GM18907 (cell line): Measurements from ENCODE around the gene CHN2.
"Not testable (repeated sequence)": the region's sequence is repeated elsewhere in the genome, so short reads cannot be mapped to it uniquely, and the experiment has no call there.

Experiments
- ATAC-seq: cut with Tn5 transposase; IDR thresholded peaks from one replicate; pipeline ENCODE4 v1.9.1; 2021; ENCODE audit warnings: mild to moderate bottlenecking, moderate library complexity; ENCODE audit not compliant: unreplicated experiment

Gene CHN2

GRCh38 chr7:29185613-29186012 lies 9.0 kb upstream of the CHN2 start:
- no peak for ATAC-seq

GRCh38 chr7:29189743-29190201 lies 4.8 kb upstream of the CHN2 start:
- ATAC-seq, result no peak

GRCh38 chr7:29190349-29191045 lies 4.1 kb upstream of the CHN2 start:
- ATAC-seq, result no peak

- no peak for ATAC-seq
Measured at GRCh38 chr7:29192323-29192722, 2.3 kb upstream of the CHN2 start.

GRCh38 chr7:29192811-29193210 lies 1.8 kb upstream of the CHN2 start:
- ATAC-seq, result no peak

GRCh38 chr7:29193316-29194205 lies 1.0 kb upstream of the CHN2 start:
- ATAC-seq, result no peak

GRCh38 chr7:29194206-29194593 lies 375 bp upstream of the CHN2 start:
- peak; percentile 27 for ATAC-seq

GRCh38 chr7:29196191-29196590 lies 1.6 kb downstream of the CHN2 start:
- no peak for ATAC-seq

- ATAC-seq, result no peak
Measured at GRCh38 chr7:29196971-29197595, 2.5 kb downstream of the CHN2 start.

- ATAC-seq, result no peak
Measured at GRCh38 chr7:29197916-29198315, 3.3 kb downstream of the CHN2 start.

- no peak for ATAC-seq
Measured at GRCh38 chr7:29199776-29200175, 5.2 kb downstream of the CHN2 start.

GRCh38 chr7:29202651-29203069 lies 8.1 kb downstream of the CHN2 start:
- no peak for ATAC-seq

- no peak for ATAC-seq
Measured at GRCh38 chr7:29204491-29205272, 10.1 kb downstream of the CHN2 start.

GRCh38 chr7:29207162-29207801 lies 12.7 kb downstream of the CHN2 start:
- no peak for ATAC-seq

GRCh38 chr7:29208410-29209250 lies 14.1 kb downstream of the CHN2 start:
- no peak for ATAC-seq

- ATAC-seq, result no peak
Measured at GRCh38 chr7:29209745-29210144, 15.2 kb downstream of the CHN2 start.

GRCh38 chr7:29212736-29213135 lies 18.2 kb downstream of the CHN2 start:
- ATAC-seq, result not testable (repeated sequence)

- no peak for ATAC-seq
Measured at GRCh38 chr7:29214056-29214455, 19.5 kb downstream of the CHN2 start.

GRCh38 chr7:29214816-29215215 lies 20.2 kb downstream of the CHN2 start:
- ATAC-seq, result no peak
